KMS-11 (cell line): ENCODE data around the gene CASP2.

Source experiments
- H2AFZ ChIP-seq: fragments of 200-600 bp; sonication (generic); 2 replicates; pipeline ENCODE4 v1.6.1; 2016; ENCODE audit warnings: antibody characterized with exemption, mixed run types, low read depth
- H3K27ac ChIP-seq: fragments of 200-600 bp; sonication (generic); 2 replicates; pipeline ENCODE4 v1.6.1; 2016; ENCODE audit warnings: mild to moderate bottlenecking, mixed run types
- H3K27me3 ChIP-seq: fragments of 200-600 bp; sonication (generic); 2 replicates; pipeline ENCODE4 v1.6.1; 2017; ENCODE audit warnings: mild to moderate bottlenecking, low read depth, mixed run types, moderate library complexity; ENCODE audit not compliant: insufficient read depth
- H3K36me3 ChIP-seq: fragments of 200-600 bp; sonication (generic); 2 replicates; pipeline ENCODE4 v1.6.1; 2017; ENCODE audit warnings: mild to moderate bottlenecking, mixed run types; ENCODE audit not compliant: insufficient read depth
- H3K4me1 ChIP-seq: fragments of 200-600 bp; sonication (generic); 2 replicates; pipeline ENCODE4 v1.6.1; 2016; ENCODE audit warnings: mild to moderate bottlenecking, low read depth, mixed run types; ENCODE audit not compliant: poor library complexity, severe bottlenecking
- H3K4me2 ChIP-seq: fragments of 200-600 bp; sonication (generic); 2 replicates; pipeline ENCODE4 v1.7.0; 2016; ENCODE audit warnings: mild to moderate bottlenecking, mixed run types
- H3K4me3 ChIP-seq: fragments of 200-600 bp; sonication (generic); IDR thresholded peaks from 2 replicates; pipeline ENCODE4 v1.6.1; 2017; ENCODE audit warnings: low read depth, low read length, mixed read lengths; ENCODE audit not compliant: insufficient read depth
- H3K79me2 ChIP-seq: fragments of 200-600 bp; sonication (generic); 2 replicates; pipeline ENCODE4 v1.6.1; 2016; ENCODE audit warnings: low read depth, mixed run types; ENCODE audit not compliant: insufficient read depth
- H3K9ac ChIP-seq: fragments of 200-600 bp; sonication (generic); 2 replicates; pipeline ENCODE4 v1.6.1; 2016; ENCODE audit warnings: mild to moderate bottlenecking, mixed run types
- H4K20me1 ChIP-seq: fragments of 200-600 bp; sonication (generic); 2 replicates; pipeline ENCODE4 v1.6.1; 2016; ENCODE audit warnings: mild to moderate bottlenecking, mixed run types; ENCODE audit not compliant: insufficient read depth
- TF ChIP-seq, protein P1 (sequence below): fragments of 200-600 bp; sonication (generic); conservative IDR thresholded peaks from 2 replicates; pipeline ENCODE4 v1.6.1; 2017; ENCODE audit warnings: low read depth, mild to moderate bottlenecking, antibody characterized with exemption, low read length, moderate library complexity, mixed read lengths

Gene CASP2

GRCh38 chr7:143279186-143280098, 8.7 kb upstream of the CASP2 start:
- Histone ChIP-seq H3K79me2 (no peaks in the 10 kb centered on the region), H4K20me1 (no peaks in the 10 kb centered on the region), H3K27ac (no peak overlapping the region), H3K9ac (no peak overlapping the region), H3K4me3 (no peak overlapping the region), H2AFZ (no peak overlapping the region), H3K4me1 (no peaks in the 10 kb centered on the region), H3K36me3 (no peaks in the 10 kb centered on the region), H3K4me2 (no peak overlapping the region), H3K27me3 (no peaks in the 10 kb centered on the region)
- TF ChIP-seq, protein P1, sequence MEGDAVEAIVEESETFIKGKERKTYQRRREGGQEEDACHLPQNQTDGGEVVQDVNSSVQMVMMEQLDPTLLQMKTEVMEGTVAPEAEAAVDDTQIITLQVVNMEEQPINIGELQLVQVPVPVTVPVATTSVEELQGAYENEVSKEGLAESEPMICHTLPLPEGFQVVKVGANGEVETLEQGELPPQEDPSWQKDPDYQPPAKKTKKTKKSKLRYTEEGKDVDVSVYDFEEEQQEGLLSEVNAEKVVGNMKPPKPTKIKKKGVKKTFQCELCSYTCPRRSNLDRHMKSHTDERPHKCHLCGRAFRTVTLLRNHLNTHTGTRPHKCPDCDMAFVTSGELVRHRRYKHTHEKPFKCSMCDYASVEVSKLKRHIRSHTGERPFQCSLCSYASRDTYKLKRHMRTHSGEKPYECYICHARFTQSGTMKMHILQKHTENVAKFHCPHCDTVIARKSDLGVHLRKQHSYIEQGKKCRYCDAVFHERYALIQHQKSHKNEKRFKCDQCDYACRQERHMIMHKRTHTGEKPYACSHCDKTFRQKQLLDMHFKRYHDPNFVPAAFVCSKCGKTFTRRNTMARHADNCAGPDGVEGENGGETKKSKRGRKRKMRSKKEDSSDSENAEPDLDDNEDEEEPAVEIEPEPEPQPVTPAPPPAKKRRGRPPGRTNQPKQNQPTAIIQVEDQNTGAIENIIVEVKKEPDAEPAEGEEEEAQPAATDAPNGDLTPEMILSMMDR = no peak

GRCh38 chr7:143280160-143280559, 8.0 kb upstream of the CASP2 start:
- Histone ChIP-seq H3K4me1 (no peaks in the 10 kb centered on the region), H3K36me3 (no peaks in the 10 kb centered on the region), H2AFZ (no peak overlapping the region), H4K20me1 (no peaks in the 10 kb centered on the region), H3K4me2 (no peak overlapping the region), H3K79me2 (no peaks in the 10 kb centered on the region), H3K27me3 (no peaks in the 10 kb centered on the region), H3K9ac (no peak overlapping the region), H3K27ac (no peak overlapping the region), H3K4me3 (no peak overlapping the region)
- TF ChIP-seq, protein P1 = no peak

- no peaks in the 10 kb centered on the region for H3K4me1 ChIP-seq
- H4K20me1 ChIP-seq = no peaks in the 10 kb centered on the region
- no peaks in the 10 kb centered on the region for H3K79me2 ChIP-seq
- H3K27ac ChIP-seq = no peak overlapping the region
- H3K9ac ChIP-seq = no peak overlapping the region
- no peak overlapping the region for H2AFZ ChIP-seq
- H3K36me3 ChIP-seq = no peaks in the 10 kb centered on the region
- H3K27me3 ChIP-seq = no peaks in the 10 kb centered on the region
- H3K4me3 ChIP-seq = no peak overlapping the region
- TF ChIP-seq, protein P1 = no peak
- H3K4me2 ChIP-seq = no peak overlapping the region
Measured at GRCh38 chr7:143280566-143280965, 7.6 kb upstream of the CASP2 start.

- Histone ChIP-seq H2AFZ (no peak overlapping the region), H3K4me3 (no peak overlapping the region), H3K9ac (no peak overlapping the region), H3K4me1 (no peaks in the 10 kb centered on the region), H4K20me1 (no peaks in the 10 kb centered on the region; the same call in 1 of the 2 replicates), H3K36me3 (no peaks in the 10 kb centered on the region), H3K27ac (no peak overlapping the region), H3K79me2 (no peaks in the 10 kb centered on the region), H3K27me3 (no peaks in the 10 kb centered on the region), H3K4me2 (no peak overlapping the region)
- TF ChIP-seq, protein P1 = no peak
Measured at GRCh38 chr7:143281529-143281928, 6.6 kb upstream of the CASP2 start.
